ENCODE measurements around the gene LRRC7. TPM values are rescaled to one million over a fixed set of nuclear protein-coding genes. Genes with fewer than 3 reads are reported as not detected.

Gene LRRC7
- total RNA-seq, 4 donors from 2014 or later, result under 0.01 TPM; not detected in 3

- 71 to 78% methylated on average over 2 of the region's 2 CpGs for WGBS, 2 donors
- Histone ChIP-seq H3K36me3 (no peaks in the 10 kb centered on the region), H3K4me1 (no peaks in the 10 kb centered on the region), H3K9me3 (no peaks in the 10 kb centered on the region), H3K4me3 (no peak overlapping the region), H3K27me3 (no peaks in the 10 kb centered on the region), H3K27ac (no peak overlapping the region)
- no peak for DNase-seq
- TF ChIP-seq POLR2A (IDR thresholded peaks at IDR 0.05), result no peak
- intact Hi-C loops (cut with DNase I), result no loop called here
Observed at GRCh38 chr1:69929308-69930057, 361.8 kb downstream of the LRRC7 start.

GRCh38 chr1:69930396-69930795, 362.7 kb downstream of the LRRC7 start:
- DNase-seq, result no peak
- Histone ChIP-seq H3K9me3 (no peaks in the 10 kb centered on the region), H3K27me3 (no peaks in the 10 kb centered on the region), H3K4me3 (no peak overlapping the region), H3K27ac (no peak overlapping the region), H3K4me1 (no peaks in the 10 kb centered on the region), H3K36me3 (no peaks in the 10 kb centered on the region)
- WGBS, 2 donors, result 87 to 89% methylated on average over 2 of the region's 2 CpGs
- TF ChIP-seq POLR2A (IDR thresholded peaks at IDR 0.05) (no peak), CTCF (IDR thresholded peaks at IDR 0.05) (no peak)
- intact Hi-C loops (cut with DNase I), result no loop called here

- TF ChIP-seq POLR2A (IDR thresholded peaks at IDR 0.05) (no peak), CTCF (IDR thresholded peaks at IDR 0.05) (no peak)
- Histone ChIP-seq H3K4me1 (no peaks in the 10 kb centered on the region), H3K27me3 (no peaks in the 10 kb centered on the region), H3K4me3 (no peak overlapping the region), H3K27ac (no peak overlapping the region), H3K36me3 (no peaks in the 10 kb centered on the region), H3K9me3 (no peaks in the 10 kb centered on the region)
- WGBS, 2 donors, result 100% methylated on average over 1 of the region's 3 CpGs
- DNase-seq, result no peak
- intact Hi-C loops (cut with DNase I), result no loop called here
Observed at GRCh38 chr1:69932760-69933159, 365.0 kb downstream of the LRRC7 start.

- no peak overlapping the region for H3K27ac ChIP-seq
- intact Hi-C loops (cut with DNase I), result no loop called here
- H3K36me3 ChIP-seq, result no peaks in the 10 kb centered on the region
- no peak for DNase-seq
- H3K4me1 ChIP-seq, result no peaks in the 10 kb centered on the region
- 73 to 79% methylated on average over 6 of the region's 6 CpGs for WGBS, 2 donors
- H3K9me3 ChIP-seq, result no peaks in the 10 kb centered on the region
- no peaks in the 10 kb centered on the region for H3K27me3 ChIP-seq
- no peak for TF ChIP-seq CTCF (IDR thresholded peaks at IDR 0.05)
- no peak for TF ChIP-seq POLR2A (IDR thresholded peaks at IDR 0.05)
- H3K4me3 ChIP-seq, result no peak overlapping the region
Observed at GRCh38 chr1:69940231-69940630, 372.5 kb downstream of the LRRC7 start.

- Histone ChIP-seq H3K36me3 (no peaks in the 10 kb centered on the region), H3K4me3 (no peak overlapping the region), H3K9me3 (no peaks in the 10 kb centered on the region), H3K27me3 (no peaks in the 10 kb centered on the region), H3K4me1 (no peaks in the 10 kb centered on the region), H3K27ac (no peak overlapping the region)
- DNase-seq, result no peak
- WGBS, 2 donors, result 58 to 80% methylated on average over 3 of the region's 3 CpGs
- TF ChIP-seq POLR2A (IDR thresholded peaks at IDR 0.05) (no peak), CTCF (IDR thresholded peaks at IDR 0.05) (no peak)
- intact Hi-C loops (cut with DNase I), result no loop called here
Observed at GRCh38 chr1:69940816-69941215, 373.1 kb downstream of the LRRC7 start.

- DNase-seq, result no peak
- Histone ChIP-seq H3K9me3 (no peaks in the 10 kb centered on the region), H3K36me3 (no peaks in the 10 kb centered on the region), H3K27ac (no peak overlapping the region), H3K4me3 (no peak overlapping the region), H3K4me1 (no peaks in the 10 kb centered on the region), H3K27me3 (no peaks in the 10 kb centered on the region)
- 74 to 86% methylated on average over 3 of the region's 3 CpGs for whole genome bisulfite sequencing, 2 donors
- intact Hi-C loops (cut with DNase I), result no loop called here
- TF ChIP-seq CTCF (IDR thresholded peaks at IDR 0.05) (no peak), POLR2A (IDR thresholded peaks at IDR 0.05) (no peak)
Observed at GRCh38 chr1:69943030-69943429, 375.3 kb downstream of the LRRC7 start.

Measured in esophagus squamous epithelium (tissue), 5 donors.